KBM-7 (cell line): ENCODE measurements around the gene TMTC1.

Experiments used
- DNase-seq: peaks from one replicate; pipeline ENCODE4 v3.0.0-alpha.2; 2015
- in situ Hi-C: fragments of 300-500 bp; cut with MboI; formaldehyde crosslinking; loops from 2 replicates; pipeline ENCODE4 v1.14.3; 2020; ENCODE audit warnings: low sequenced_read_pairs, low pct_unique_long_range_greater_than_20kb, mixed read lengths

Gene TMTC1

GRCh38 chr12:29781705-29782266 lies 2.0 kb downstream of the TMTC1 start:
- in situ Hi-C loops, result no loop called here
- no peak for DNase-seq

GRCh38 chr12:29781188-29781587 lies 2.6 kb downstream of the TMTC1 start:
- no peak for DNase-seq
- in situ Hi-C loops, result no loop called here

GRCh38 chr12:29780084-29780483 lies 3.7 kb downstream of the TMTC1 start:
- DNase-seq, result no peak
- in situ Hi-C loops, result no loop called here

GRCh38 chr12:29778531-29778930 lies 5.2 kb downstream of the TMTC1 start:
- in situ Hi-C loops, result no loop called here
- DNase-seq, result no peak

GRCh38 chr12:29773076-29773475 lies 10.7 kb downstream of the TMTC1 start:
- no peak for DNase-seq
- in situ Hi-C loops, result no loop called here

GRCh38 chr12:29771786-29772185 lies 12.0 kb downstream of the TMTC1 start:
- no peak for DNase-seq
- in situ Hi-C loops, result no loop called here

GRCh38 chr12:29771165-29771564 lies 12.6 kb downstream of the TMTC1 start:
- DNase-seq, result no peak

GRCh38 chr12:29769162-29769858 lies 14.4 kb downstream of the TMTC1 start:
- in situ Hi-C loops, result no loop called here
- DNase-seq, result no peak

More at GRCh38 chr12:29771165-29771564, 12.6 kb downstream of the TMTC1 start:
- in situ Hi-C loops, result no loop called here

- DNase-seq, result no peak
- in situ Hi-C loops, result no loop called here
These were observed 15.4 kb downstream of the TMTC1 start for GRCh38 chr12:29768372-29768771.

- DNase-seq, result no peak
- in situ Hi-C loops, result no loop called here
These were observed 20.4 kb downstream of the TMTC1 start for GRCh38 chr12:29763301-29763683.

- in situ Hi-C loops, result no loop called here
- DNase-seq, result no peak
These were observed 21.0 kb downstream of the TMTC1 start for GRCh38 chr12:29762637-29763300.

GRCh38 chr12:29759950-29760349 lies 23.8 kb downstream of the TMTC1 start:
- DNase-seq, result no peak
- in situ Hi-C loops, result no loop called here

- in situ Hi-C loops, result no loop called here
- no peak for DNase-seq
These were observed 26.9 kb downstream of the TMTC1 start for GRCh38 chr12:29756741-29757390.

GRCh38 chr12:29754235-29755189 lies 29.2 kb downstream of the TMTC1 start:
- DNase-seq, result no peak
- in situ Hi-C loops, result no loop called here

GRCh38 chr12:29752121-29752520 lies 31.6 kb downstream of the TMTC1 start:
- in situ Hi-C loops, result no loop called here
- DNase-seq, result no peak

GRCh38 chr12:29751676-29752075 lies 32.1 kb downstream of the TMTC1 start:
- in situ Hi-C loops, result no loop called here
- DNase-seq, result no peak

GRCh38 chr12:29750928-29751220 lies 32.9 kb downstream of the TMTC1 start:
- no peak for DNase-seq
- in situ Hi-C loops, result no loop called here

GRCh38 chr12:29750131-29750927 lies 33.4 kb downstream of the TMTC1 start:
- in situ Hi-C loops, result no loop called here
- no peak for DNase-seq

- DNase-seq, result no peak
- in situ Hi-C loops, result no loop called here
These were observed 39.4 kb downstream of the TMTC1 start for GRCh38 chr12:29744365-29744764.
